GM19324 (cell line): ENCODE data around the gene NELL1.

Experiments used
- ATAC-seq: cut with Tn5 transposase; IDR thresholded peaks from one replicate; pipeline ENCODE4 v1.9.1; 2021; ENCODE audit warnings: mild to moderate bottlenecking, moderate library complexity; ENCODE audit not compliant: unreplicated experiment, low FRiP score

The NELL1 gene

DNA sequence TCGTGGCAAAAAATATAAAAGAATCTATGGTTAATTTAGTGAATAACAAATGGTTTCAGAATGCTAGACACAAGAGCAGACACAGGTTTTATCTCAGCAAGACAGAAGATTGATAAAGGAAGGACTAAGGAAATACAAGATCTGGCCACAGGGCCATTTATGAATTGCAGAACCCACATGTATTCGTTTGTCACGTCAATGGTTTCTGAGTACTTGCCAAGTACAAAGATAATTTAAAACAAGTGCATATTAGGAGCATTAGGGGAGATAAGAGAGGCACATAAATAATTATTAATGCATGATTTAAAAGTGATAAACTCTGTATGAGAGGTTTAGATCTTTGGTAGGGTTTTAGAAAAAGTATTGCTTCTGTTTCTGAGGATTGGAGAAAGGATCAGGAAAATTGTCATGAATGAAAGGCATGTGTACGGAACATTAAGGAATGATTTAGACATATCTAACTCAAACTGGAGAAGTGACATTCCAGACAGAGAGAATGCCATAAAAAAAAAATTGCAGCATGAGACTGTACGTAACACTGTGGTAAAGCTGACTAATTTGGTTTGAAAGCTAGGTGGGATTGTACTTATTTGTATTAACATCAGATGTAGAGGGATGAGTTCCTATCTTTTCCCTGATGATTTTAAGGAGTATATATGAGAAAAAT, 727.1 kb downstream of the NELL1 start:
- ATAC-seq = no peak

DNA sequence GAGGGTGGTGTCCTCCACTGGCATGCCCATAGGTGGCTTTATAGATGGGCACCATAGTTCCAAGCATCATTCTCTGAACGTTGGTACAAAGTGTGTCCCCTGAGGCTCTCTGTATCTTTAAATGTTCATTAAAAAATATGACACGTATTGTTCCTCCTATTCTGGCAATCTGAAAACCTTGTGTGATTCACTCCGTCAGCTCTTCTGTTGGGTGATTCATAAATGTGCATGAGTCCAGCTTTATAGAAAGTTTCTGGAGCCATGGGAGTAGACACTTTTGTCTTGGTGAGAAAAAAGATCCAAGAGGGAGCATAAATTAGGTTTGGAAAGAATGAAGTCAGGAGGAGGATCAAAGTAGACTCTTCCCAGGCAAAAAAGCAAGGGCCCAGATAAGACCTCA, 728.8 kb downstream of the NELL1 start:
- no peak for ATAC-seq

DNA sequence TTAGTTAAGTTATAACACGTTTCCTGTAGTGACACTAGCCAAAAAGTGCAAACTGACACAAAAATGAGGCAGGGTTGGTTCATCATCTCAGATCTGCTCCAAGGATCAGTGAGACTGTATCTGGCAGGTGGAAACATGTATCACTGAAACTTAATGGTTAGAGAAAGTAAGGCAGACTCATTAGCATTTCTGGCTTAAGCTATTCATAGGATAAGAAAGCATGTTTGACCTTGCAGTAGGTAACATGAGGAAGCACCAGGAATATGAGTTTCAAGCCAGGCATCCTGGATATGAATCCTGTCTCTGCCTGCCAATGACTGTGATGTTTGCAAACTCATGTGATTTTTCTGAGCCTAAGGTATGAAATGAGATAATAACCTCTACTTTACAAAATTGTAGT, 732.1 kb downstream of the NELL1 start:
- no peak for ATAC-seq

- no peak for ATAC-seq
Observed at GRCh38 chr11:21402274-21402673, 732.9 kb downstream of the NELL1 start.

DNA sequence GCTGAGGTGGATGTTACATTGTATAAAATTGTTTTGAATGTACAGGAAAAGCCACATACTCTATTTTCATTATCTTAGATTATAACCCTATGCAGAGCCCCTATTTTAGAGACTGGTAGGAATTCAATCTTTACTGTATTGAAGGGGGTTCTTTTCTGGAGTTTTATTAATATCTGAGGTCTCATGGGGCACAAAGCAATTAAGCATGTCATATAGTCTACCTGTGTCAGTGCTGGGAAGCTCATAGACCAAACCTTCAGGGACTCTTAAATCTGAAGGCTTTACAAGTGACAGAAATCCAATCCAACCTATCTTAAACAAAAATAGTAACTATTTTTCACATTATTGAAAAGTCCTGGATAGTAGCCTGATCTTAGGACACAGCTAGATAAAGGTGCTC, 733.7 kb downstream of the NELL1 start:
- ATAC-seq = no peak

DNA sequence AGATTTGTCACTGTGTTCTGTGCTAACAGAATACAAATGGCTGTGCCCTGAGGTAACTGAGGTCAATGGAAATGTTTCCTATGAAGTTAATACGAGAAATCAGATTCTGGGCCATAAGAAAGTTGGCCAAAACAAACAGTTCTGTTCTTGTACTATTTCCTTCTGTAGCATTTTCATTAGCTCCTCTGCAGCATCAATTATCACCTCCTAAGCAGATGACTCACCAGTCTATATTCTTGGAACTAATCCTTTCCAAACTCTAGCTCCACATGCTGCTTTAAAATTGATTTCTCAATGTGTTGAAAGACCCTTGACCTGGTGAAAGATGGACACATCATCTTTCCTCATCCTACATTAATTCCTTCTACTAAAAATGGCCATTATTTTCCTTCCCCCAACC, 736.0 kb downstream of the NELL1 start:
- ATAC-seq = no peak

DNA sequence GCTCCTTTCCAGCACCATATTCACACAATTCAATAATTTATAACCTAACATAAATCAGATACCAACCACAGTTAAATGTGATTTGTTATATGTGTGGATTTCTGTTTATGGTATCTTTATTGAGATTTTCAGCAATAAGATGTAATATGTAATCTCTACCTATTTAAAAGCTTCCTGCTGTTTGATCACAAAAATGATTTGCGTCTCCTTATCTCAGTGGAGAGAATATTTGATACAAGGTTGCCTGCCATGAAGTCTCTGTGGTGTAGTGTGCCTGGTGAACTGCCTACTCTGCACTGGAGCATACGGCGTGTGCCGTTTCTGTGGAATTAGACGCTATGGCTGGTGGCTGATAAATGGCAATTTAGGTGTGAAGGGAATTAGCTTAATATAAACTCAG, 741.1 kb downstream of the NELL1 start:
- no peak for ATAC-seq

DNA sequence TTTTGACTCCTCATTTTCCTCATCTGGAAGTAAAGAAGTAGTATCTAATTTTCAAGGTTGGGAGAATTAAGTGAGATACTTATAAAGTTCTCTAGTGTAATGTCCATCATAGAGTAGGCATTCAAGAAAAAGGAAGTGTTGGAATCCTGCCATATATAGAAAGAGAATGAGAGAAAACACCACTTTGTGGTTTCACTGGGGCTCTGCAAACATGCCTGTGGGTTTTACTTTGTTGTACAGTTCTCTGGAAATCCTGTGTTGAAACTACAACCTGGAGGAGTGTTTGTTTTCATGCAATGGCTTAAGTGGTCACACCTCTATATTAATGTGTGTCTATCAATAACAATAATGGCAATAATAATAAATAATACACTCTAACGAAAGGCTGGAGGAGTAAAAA, 741.7 kb downstream of the NELL1 start:
- ATAC-seq = no peak

DNA sequence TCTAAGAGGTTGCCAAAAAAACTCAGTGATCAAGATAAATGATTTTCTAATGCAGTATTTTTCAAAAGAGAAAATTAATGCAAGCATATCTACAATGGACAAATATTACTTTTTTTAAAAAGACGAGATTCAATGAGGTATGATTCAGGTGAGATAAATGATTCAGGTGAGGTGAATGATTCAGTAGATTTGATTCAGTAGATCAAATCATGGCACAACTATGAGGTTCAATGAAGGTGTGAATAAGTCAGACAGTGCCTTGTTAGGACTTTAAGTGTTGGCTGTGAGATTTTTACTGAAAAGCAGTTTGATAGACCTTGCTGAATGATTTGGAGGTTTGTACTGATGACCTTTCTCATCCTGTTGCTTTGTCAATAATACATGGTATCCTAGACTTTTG, 742.2 kb downstream of the NELL1 start:
- no peak for ATAC-seq

- ATAC-seq = no peak
Observed at GRCh38 chr11:21412652-21413383, 743.4 kb downstream of the NELL1 start.

- no peak for ATAC-seq
Observed at GRCh38 chr11:21414953-21415352, 745.6 kb downstream of the NELL1 start.

DNA sequence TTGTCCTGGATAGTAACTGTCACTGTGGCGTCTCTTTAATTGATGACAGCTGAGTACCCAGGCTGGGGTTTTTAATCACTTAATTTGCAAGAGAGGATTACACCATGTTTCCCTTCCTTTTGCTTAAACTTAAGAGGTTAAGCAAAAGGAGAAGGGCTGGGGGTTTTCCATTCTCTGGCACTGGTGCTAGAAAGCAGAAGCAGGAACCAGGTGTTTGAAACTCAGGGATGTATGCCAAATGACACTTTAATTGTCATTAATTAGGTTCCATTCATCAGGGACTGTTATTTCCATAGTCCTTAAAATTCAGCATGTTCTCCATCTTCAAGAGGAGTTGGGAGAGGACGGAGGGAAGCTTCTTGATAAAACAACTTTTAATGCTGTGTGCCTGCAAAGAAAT, 746.2 kb downstream of the NELL1 start:
- ATAC-seq = no peak

DNA sequence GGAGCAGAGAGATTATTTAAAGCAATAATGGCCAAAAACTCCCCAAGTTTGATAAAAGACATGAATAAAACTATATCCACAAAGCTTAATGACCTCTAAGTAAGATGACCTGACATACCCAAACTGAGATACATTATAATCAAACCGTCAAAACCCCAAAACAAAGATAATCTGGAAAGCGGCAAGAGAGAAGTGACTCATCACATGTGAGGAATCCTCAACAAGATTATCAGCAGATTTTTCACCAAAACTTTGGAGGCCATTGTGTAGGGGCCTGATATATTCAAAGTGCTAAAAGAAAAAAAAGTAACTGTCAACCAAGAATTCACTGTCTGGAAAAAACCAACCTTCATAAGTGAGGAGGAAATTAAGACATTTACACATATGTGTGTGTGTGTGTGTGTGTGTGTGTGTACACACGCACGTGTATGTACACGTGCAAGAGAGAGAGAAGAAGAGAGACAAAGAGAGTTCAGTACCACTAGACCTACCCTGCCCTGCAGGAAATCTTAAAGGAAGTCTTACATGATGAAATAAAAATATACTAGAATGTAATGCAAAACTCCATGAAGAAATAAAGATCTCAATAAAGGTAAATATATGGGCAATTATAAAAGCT, 752.4 kb downstream of the NELL1 start:
- no peak for ATAC-seq

- ATAC-seq = no peak
Observed at GRCh38 chr11:21426931-21427330, 757.5 kb downstream of the NELL1 start.

GRCh38 chr11:21427726-21428125, 758.3 kb downstream of the NELL1 start:
- no peak for ATAC-seq

GRCh38 chr11:21428796-21429195, 759.4 kb downstream of the NELL1 start:
- no peak for ATAC-seq

- no peak for ATAC-seq
Observed at GRCh38 chr11:21429401-21429800, 760.0 kb downstream of the NELL1 start.

GRCh38 chr11:21430537-21430936, 761.2 kb downstream of the NELL1 start:
- ATAC-seq = no peak

DNA sequence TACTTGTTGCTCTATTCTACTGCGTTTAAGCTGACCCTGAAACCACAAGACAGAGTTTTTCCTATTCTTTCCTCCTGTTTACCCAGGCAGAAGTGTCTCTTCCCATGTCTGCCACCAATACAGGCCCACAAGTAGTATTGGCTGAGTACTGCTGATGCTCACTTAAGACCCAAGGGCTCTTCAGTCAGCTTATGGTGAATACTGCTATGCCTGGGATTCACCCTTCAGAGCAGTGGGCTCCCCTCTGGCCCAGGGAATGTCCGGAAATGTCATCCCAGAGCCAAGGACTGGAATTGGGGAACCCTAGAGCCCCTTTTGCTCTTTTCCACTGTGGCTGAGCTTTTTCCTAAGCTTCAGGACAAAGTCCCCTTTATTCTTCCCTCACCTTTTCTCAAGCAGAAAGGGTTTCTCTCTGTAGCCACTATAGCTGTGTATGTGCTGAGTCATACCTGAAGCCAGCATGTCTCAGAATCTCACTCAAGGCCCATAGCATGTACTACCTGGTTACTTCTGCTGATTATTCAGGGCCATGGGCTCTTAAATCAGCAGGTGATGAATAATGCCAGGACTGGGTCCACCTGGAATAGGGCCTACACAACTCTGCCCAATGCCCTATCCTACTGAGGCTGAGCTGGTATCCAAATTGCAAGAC, 777.7 kb downstream of the NELL1 start:
- ATAC-seq = no peak

DNA sequence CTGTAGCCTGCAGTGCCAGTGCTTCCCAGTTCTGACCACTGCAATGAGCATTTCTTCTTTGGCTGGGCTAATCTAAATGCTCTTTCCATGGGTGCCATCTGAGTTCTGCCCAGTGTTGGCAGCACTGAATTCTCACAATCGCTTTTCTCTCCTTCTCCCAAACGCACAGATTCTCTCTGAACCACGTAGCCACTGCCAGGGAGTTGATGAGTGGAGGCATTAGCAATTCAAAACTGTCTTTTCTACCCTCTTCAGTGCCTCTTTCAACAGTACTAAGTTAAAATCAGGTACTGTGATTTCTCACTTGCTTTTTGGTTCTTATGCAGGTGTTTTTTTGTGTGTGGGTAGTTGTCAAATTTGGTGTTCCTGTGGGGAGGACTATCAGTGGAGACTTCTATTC, 778.5 kb downstream of the NELL1 start:
- no peak for ATAC-seq

DNA sequence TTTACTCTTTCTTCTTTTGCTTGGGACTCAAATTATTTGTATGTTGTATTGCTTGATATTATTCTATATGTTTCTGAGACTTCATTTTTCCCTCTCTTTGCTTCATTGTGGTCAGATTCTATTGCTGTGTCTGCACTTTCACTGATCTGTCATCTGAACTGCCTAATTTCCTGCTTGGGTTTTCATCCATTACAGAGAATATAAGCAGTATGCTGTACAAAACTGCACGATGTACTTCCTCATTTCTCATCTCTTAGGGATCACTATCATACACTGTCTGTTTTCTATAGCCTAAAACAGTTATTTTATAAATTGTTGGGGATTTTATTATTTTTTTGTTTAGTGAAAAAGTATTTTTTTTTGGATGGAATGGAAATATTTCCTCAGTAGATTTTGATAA, 786.8 kb downstream of the NELL1 start:
- no peak for ATAC-seq
